ENCODE results near the gene CFAP298.
A peak's percentile ranks its signal among the peaks of the same experiment; 100 is the strongest.
"Not testable (repeated sequence)": the region's sequence is repeated elsewhere in the genome, so short reads cannot be mapped to it uniquely, and the experiment has no call there.

Gene CFAP298

GRCh38 chr21:32612075-32612998 is at the start of gene CFAP298:
Gene CFAP298 (minus strand): TSS chr21:32612377. CDS start chr21:32612243, 134 bp downstream.
- peak; percentile 89 for DNase-seq

- not testable (repeated sequence) for DNase-seq
Observed at GRCh38 chr21:32661026-32661782, 49.0 kb upstream of the CFAP298 start.

- no peak for DNase-seq
Observed at GRCh38 chr21:32658524-32658923, 46.3 kb upstream of the CFAP298 start.

- DNase-seq, result peak; percentile 48
Observed at GRCh38 chr21:32653326-32653901, 41.2 kb upstream of the CFAP298 start.

- no peak for DNase-seq
Observed at GRCh38 chr21:32648165-32648564, 36.0 kb upstream of the CFAP298 start.

- no peak for DNase-seq
Observed at GRCh38 chr21:32645261-32646182, 33.3 kb upstream of the CFAP298 start.

- no peak for DNase-seq
Observed at GRCh38 chr21:32641710-32642698, 29.8 kb upstream of the CFAP298 start.

GRCh38 chr21:32626621-32627196 is 14.5 kb upstream of the CFAP298 start:
- DNase-seq, result no peak

- DNase-seq, result not testable (repeated sequence)
Observed at GRCh38 chr21:32618218-32618617, 6.0 kb upstream of the CFAP298 start.

GRCh38 chr21:32613436-32614043 is 1.4 kb upstream of the CFAP298 start:
- DNase-seq, result no peak

- no peak for DNase-seq
Observed at GRCh38 chr21:32612999-32613337, 791 bp upstream of the CFAP298 start.

GRCh38 chr21:32611471-32611997 is 643 bp downstream of the CFAP298 start:
- DNase-seq, result no peak

GRCh38 chr21:32610940-32611339 is 1.2 kb downstream of the CFAP298 start:
- DNase-seq, result not testable (repeated sequence)

- no peak for DNase-seq
Observed at GRCh38 chr21:32608851-32609250, 3.3 kb downstream of the CFAP298 start.

GRCh38 chr21:32605469-32605868 is 6.7 kb downstream of the CFAP298 start:
- no peak for DNase-seq

GRCh38 chr21:32604464-32604863 is 7.7 kb downstream of the CFAP298 start:
- DNase-seq, result no peak

GRCh38 chr21:32603131-32603530 is 9.0 kb downstream of the CFAP298 start:
- no peak for DNase-seq

- no peak for DNase-seq
Observed at GRCh38 chr21:32602099-32602498, 10.1 kb downstream of the CFAP298 start.

- no peak for DNase-seq
Observed at GRCh38 chr21:32599526-32599925, 12.7 kb downstream of the CFAP298 start.

GRCh38 chr21:32599091-32599490 is 13.1 kb downstream of the CFAP298 start:
- no peak for DNase-seq

All from NCI-H1694 (cell line).